ENCODE results near the gene SH3PXD2A.

DNA sequence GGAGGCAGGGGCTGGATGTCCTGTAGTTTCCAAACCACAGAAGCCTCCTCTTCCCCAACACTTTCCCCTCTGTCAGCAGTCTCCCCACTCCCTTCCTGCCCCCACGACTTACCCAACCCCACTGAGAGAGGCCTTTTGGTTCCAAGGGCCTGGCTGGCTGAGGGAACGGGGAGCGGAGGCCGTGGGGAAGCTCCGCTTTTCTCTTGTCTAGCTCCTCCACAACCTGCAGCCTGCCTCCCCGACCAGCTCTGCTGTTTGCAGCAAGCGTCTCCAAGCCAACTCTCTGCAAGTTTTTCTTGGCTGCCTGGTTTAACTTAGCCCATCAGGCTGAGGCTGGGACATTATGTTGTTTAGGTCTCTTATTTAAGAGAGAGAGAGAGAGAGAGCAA is 235.0 kb downstream of the SH3PXD2A start:
- TF ChIP-seq CTCF (conservative IDR thresholded peaks at IDR 0.05; ENCODE audit: low read depth, low read length) (no peak), MAZ (IDR thresholded peaks at IDR 0.05; ENCODE audit: borderline replicate concordance, low read depth, low read length) (no peak), RCOR1 (IDR thresholded peaks at IDR 0.05; ENCODE audit: insufficient replicate concordance, low read length) (no peak), POLR2A (IDR thresholded peaks at IDR 0.05; ENCODE audit: low read depth, low read length) (no peak), BHLHE40 (IDR thresholded peaks at IDR 0.05; ENCODE audit: low read depth, low read length) (no peak), CHD1 (IDR thresholded peaks at IDR 0.05; ENCODE audit: low read depth, low read length) (no peak), RAD21 (IDR thresholded peaks at IDR 0.05; ENCODE audit: low read length) (no peak), MAFK (IDR thresholded peaks at IDR 0.05; ENCODE audit: low read depth, low read length) (no peak), SMC3 (IDR thresholded peaks at IDR 0.05; ENCODE audit: low read depth, low read length) (no peak)
